ENCODE data around the gene FBXO21.

GRCh38 chr12:117098361-117099217 is 91.7 kb downstream of the FBXO21 start:
- TF ChIP-seq, protein P1, sequence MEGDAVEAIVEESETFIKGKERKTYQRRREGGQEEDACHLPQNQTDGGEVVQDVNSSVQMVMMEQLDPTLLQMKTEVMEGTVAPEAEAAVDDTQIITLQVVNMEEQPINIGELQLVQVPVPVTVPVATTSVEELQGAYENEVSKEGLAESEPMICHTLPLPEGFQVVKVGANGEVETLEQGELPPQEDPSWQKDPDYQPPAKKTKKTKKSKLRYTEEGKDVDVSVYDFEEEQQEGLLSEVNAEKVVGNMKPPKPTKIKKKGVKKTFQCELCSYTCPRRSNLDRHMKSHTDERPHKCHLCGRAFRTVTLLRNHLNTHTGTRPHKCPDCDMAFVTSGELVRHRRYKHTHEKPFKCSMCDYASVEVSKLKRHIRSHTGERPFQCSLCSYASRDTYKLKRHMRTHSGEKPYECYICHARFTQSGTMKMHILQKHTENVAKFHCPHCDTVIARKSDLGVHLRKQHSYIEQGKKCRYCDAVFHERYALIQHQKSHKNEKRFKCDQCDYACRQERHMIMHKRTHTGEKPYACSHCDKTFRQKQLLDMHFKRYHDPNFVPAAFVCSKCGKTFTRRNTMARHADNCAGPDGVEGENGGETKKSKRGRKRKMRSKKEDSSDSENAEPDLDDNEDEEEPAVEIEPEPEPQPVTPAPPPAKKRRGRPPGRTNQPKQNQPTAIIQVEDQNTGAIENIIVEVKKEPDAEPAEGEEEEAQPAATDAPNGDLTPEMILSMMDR (IDR thresholded peaks at IDR 0.05): no peak
- TF ChIP-seq POLR2AphosphoS5 (IDR thresholded peaks at IDR 0.05): no peak
- TF ChIP-seq EP300 (IDR thresholded peaks at IDR 0.05): no peak
- TF ChIP-seq POLR2A (IDR thresholded peaks at IDR 0.05): no peak

Measured in stomach (tissue), 4 donors.